K562 (cell line): Measurements from ENCODE around the gene CERS6. TPM values are rescaled to one million over a fixed set of nuclear protein-coding genes. Genes with fewer than 3 reads are reported as not detected.
A peak's percentile ranks its signal among the peaks of the same experiment; 100 is the strongest.

Source experiments
- ELF1 ChIP-seq: fragments of 200-800 bp; sonication (Bioruptor generic); IDR thresholded peaks from 2 replicates; pipeline ENCODE4 v1.6.1; 2016; ENCODE audit warnings: missing genetic modification characterization, missing compliant biosample characterization
- FOS ChIP-seq: IDR thresholded peaks from 3 replicates; pipeline ENCODE4 v1.6.1; 2011; ENCODE audit not compliant: insufficient read length; ENCODE audit errors: extremely low read depth
- IFI16 ChIP-seq: fragments of 250-450 bp; sonication (Bioruptor Pico); IDR thresholded peaks from 2 replicates; pipeline ENCODE4 v2.1.2; 2022; ENCODE audit warnings: mild to moderate bottlenecking, inconsistent platforms
- MGA ChIP-seq: fragments of 450-650 bp; IDR thresholded peaks from 2 replicates; pipeline ENCODE4 v1.6.1; 2016; ENCODE audit warnings: mild to moderate bottlenecking, moderate library complexity
- NCOR1 ChIP-seq: fragments of 450-650 bp; IDR thresholded peaks from 2 replicates; pipeline ENCODE4 v1.6.1; 2016; ENCODE audit warnings: mild to moderate bottlenecking, moderate library complexity
- NFATC3 ChIP-seq: fragments of 450-650 bp; IDR thresholded peaks from 2 replicates; pipeline ENCODE4 v1.6.1; 2017; ENCODE audit warnings: mild to moderate bottlenecking
- NKRF ChIP-seq: fragments of 450-650 bp; IDR thresholded peaks from 2 replicates; pipeline ENCODE4 v1.6.1; 2016; ENCODE audit warnings: borderline replicate concordance
- PKNOX1 ChIP-seq: fragments of 450-650 bp; IDR thresholded peaks from 2 replicates; pipeline ENCODE4 v1.6.1; 2016
- TEAD1 ChIP-seq, 2 experiments: fragments of 450-650 bp in 1 of 2; sonication (generic) in 1 of 2; formaldehyde crosslinking; IDR thresholded peaks; 2 replicates each; pipeline versions ENCODE4 v1.4.0 to v1.8.0; 2020 to 2022; ENCODE audit warnings: mild to moderate bottlenecking in 2 of 2, missing genetic modification reagents in 1 of 2
- ZNF436 ChIP-seq: fragments of 250-450, 450-650 bp; sonication (Bioruptor Pico); formaldehyde crosslinking; IDR thresholded peaks from 2 replicates; pipeline ENCODE4 v1.7.0; 2020; ENCODE audit warnings: mild to moderate bottlenecking
- ZNF449 ChIP-seq: fragments of 250-450 bp; sonication (Bioruptor Pico); IDR thresholded peaks from 2 replicates; pipeline ENCODE4 v1.8.0; 2022; ENCODE audit warnings: moderate library complexity, mild to moderate bottlenecking, inconsistent platforms
- polyA plus RNA-seq, 8 experiments: library from polyadenylated mRNA; depleted of rRNA in 4 of 8; stranded (reverse) in 5 of 8; unstranded in 3 of 8; fragments of >200 nt; fragmentation: Nextera tagmentation in 2 of 8; fragmentation: Illumina TruSeq in 1 of 8; extraction: Ambion mirVana in 2 of 8; extraction: Trizol in 1 of 8; gene quantifications; 2 replicates each; pipeline versions ENCODE4 v1.2.1 to v1.2.3, GENCODE V29; 2011 to 2014; ENCODE audit warnings: inconsistent platforms in 1 of 8, missing spikeins in 1 of 8
- total RNA-seq, 7 experiments: library from RNA; depleted of rRNA in 6 of 7; stranded (reverse); fragments of >200 nt in 6 of 7; fragmentation: Illumina TruSeq in 2 of 7; extraction: Trizol in 2 of 7; gene quantifications; 2 replicates each; pipeline versions ENCODE4 v1.2.1 to v1.2.3, GENCODE V29; 2011 to 2021; ENCODE audit warnings: low replicate concordance in 1 of 7

CERS6 gene
- total and polyA plus RNA-seq, 9 of the 15 experiments (the other 6 are each of a cell fraction or from before 2014, with no cell fraction given), result 1.6 to 13.6 (median 11.4) TPM

- peak; percentile 66 for TF ChIP-seq PKNOX1
- TF ChIP-seq ZNF436 (CRISPR knock-in tag), result no peak
- no peak for TF ChIP-seq FOS
- peak; percentile 17; the same call in 1 of the 2 replicates for TF ChIP-seq NKRF
- TF ChIP-seq ZNF449 (CRISPR knock-in tag), result 0 out of 2 replicates have a peak, but pooled peaks have one; percentile 64
- TF ChIP-seq TEAD1 (CRISPR knock-in tag; IDR thresholded peaks at IDR 0.05), result peak in 1 of 2 experiments; percentile 50; a peak in 2 of 4 replicates
- 0 out of 2 replicates have a peak, but pooled peaks have one; percentile 43 for TF ChIP-seq IFI16 (CRISPR knock-in tag)
- TF ChIP-seq ELF1 (tag), result peak; percentile 91
- peak; percentile 89 for TF ChIP-seq MGA
- TF ChIP-seq NFATC3, result no peak
- TF ChIP-seq NCOR1, result peak; percentile 81
These were observed 342.2 kb downstream of the CERS6 start (continued) for GRCh38 chr2:168798076-168798887.
